H1 (cell line): ENCODE measurements around the gene TMEM115. TPM values are rescaled to one million over a fixed set of nuclear protein-coding genes. Genes with fewer than 3 reads are reported as not detected.

Experiments
- CTCF ChIA-PET: fragments of 300-600 bp; sonication (Branson Sonifier 250); formaldehyde crosslinking; loops from one replicate; lab custom pipeline; 2021; ENCODE audit not compliant: partially characterized antibody; lab: Charles Lee
- POLR2A ChIA-PET: fragments of 300-600 bp; sonication (Branson Sonifier 250); formaldehyde crosslinking; loops from one replicate; lab custom pipeline; 2021; ENCODE audit warnings: inconsistent platforms; ENCODE audit not compliant: partially characterized antibody; lab: Charles Lee
- DNase-seq, 2 experiments: peaks; one replicate each; pipeline versions ENCODE4 v3.0.0 to v3.0.0-alpha.2; 2010 to 2022; ENCODE audit warnings: low spot score in 2 of 2, low read depth in 1 of 2, mixed read lengths in 1 of 2
- FAIRE-seq: peaks from 2 replicates; lab custom pipeline; 2011; peaks lifted over from hg19 to GRCh38; lab: Jason Lieb, UNC
- H2AFZ ChIP-seq: 2 replicates; pipeline ENCODE4 v1.8.1; 2012; ENCODE audit warnings: low read length, inconsistent platforms
- H2AK5ac ChIP-seq: 2 replicates; pipeline ENCODE4 v1.6.1; 2013; ENCODE audit warnings: low read depth, low read length
- H2BK120ac ChIP-seq: replicated peaks from 2 replicates; pipeline ENCODE3; 2013; ENCODE audit warnings: low read depth, low read length, inconsistent platforms
- H2BK12ac ChIP-seq: 2 replicates; pipeline ENCODE4 v1.6.1; 2013; ENCODE audit warnings: low read depth, low read length
- H2BK15ac ChIP-seq: 2 replicates; pipeline ENCODE4 v1.6.1; 2013; ENCODE audit warnings: low read length
- H2BK20ac ChIP-seq: 2 replicates; pipeline ENCODE4 v1.6.1; 2013; ENCODE audit warnings: low read length
- H2BK5ac ChIP-seq: 2 replicates; pipeline ENCODE4 v1.6.1; 2013; ENCODE audit warnings: low read depth, low read length
- H3K14ac ChIP-seq: 2 replicates; pipeline ENCODE4 v1.6.1; 2013; ENCODE audit warnings: inconsistent platforms; ENCODE audit not compliant: insufficient read length
- H3K18ac ChIP-seq: 2 replicates; pipeline ENCODE4 v1.6.1; 2013; ENCODE audit warnings: low read length; ENCODE audit errors: extremely low read depth
- H3K23ac ChIP-seq: 2 replicates; pipeline ENCODE4 v1.6.1; 2013; ENCODE audit warnings: inconsistent platforms; ENCODE audit not compliant: insufficient read length
- H3K23me2 ChIP-seq: 2 replicates; pipeline ENCODE4 v1.6.1; 2013; ENCODE audit warnings: low read depth, low read length
- H3K27ac ChIP-seq: 2 replicates; pipeline ENCODE4 v1.6.1; 2011; ENCODE audit warnings: low read depth, low read length, inconsistent platforms
- H3K27me3 ChIP-seq, 4 experiments: replicated peaks in 1 of 4; 1 replicate in 1 of 4; 2 replicates in 3 of 4; pipeline versions ENCODE4 v1.6.1 to v1.8.1; 2011 to 2013; ENCODE audit warnings: low read length in 3 of 4, mild to moderate bottlenecking in 3 of 4, inconsistent platforms in 2 of 4, mixed read lengths in 2 of 4, moderate library complexity in 1 of 4; ENCODE audit not compliant: control insufficient read depth in 3 of 4, insufficient read depth in 3 of 4; ENCODE audit errors: extremely low read depth in 1 of 4
- H3K36me3 ChIP-seq, 4 experiments: 2 replicates each; pipeline versions ENCODE4 v1.6.1 to v1.8.1; 2011 to 2013; ENCODE audit warnings: mild to moderate bottlenecking in 4 of 4, low read length in 3 of 4, moderate library complexity in 2 of 4, control low read depth in 1 of 4, inconsistent platforms in 1 of 4; ENCODE audit not compliant: insufficient read depth in 4 of 4, control insufficient read depth in 2 of 4
- H3K4ac ChIP-seq: replicated peaks from 2 replicates; pipeline ENCODE3; 2013; ENCODE audit warnings: low read length, low read depth, mixed read lengths, inconsistent platforms; ENCODE audit not compliant: insufficient read length
- H3K4me1 ChIP-seq, 4 experiments: replicated peaks in 1 of 4; 1 replicate in 1 of 4; 2 replicates in 3 of 4; pipeline versions ENCODE4 v1.6.1 to v1.8.1; 2011 to 2013; ENCODE audit warnings: low read length in 3 of 4, inconsistent platforms in 2 of 4, mixed read lengths in 1 of 4; ENCODE audit not compliant: insufficient read depth in 4 of 4, control insufficient read depth in 3 of 4
- H3K4me2 ChIP-seq, 2 experiments: 2 replicates each; pipeline versions ENCODE4 v1.6.1 to v1.8.1; 2011 to 2013; ENCODE audit warnings: low read depth in 2 of 2, low read length in 2 of 2, control low read depth in 1 of 2, inconsistent platforms in 1 of 2, mild to moderate bottlenecking in 1 of 2; ENCODE audit not compliant: insufficient read depth in 1 of 2
- H3K4me3 ChIP-seq, 4 experiments: fragments of 200-600, 300-600 bp in 1 of 4; sonication (generic), shearing (Covaris generic), sonication (Bioruptor Twin) in 1 of 4; 2 replicates each; pipeline versions ENCODE4 v1.5.1 to v1.8.1; 2011 to 2016; ENCODE audit warnings: low read length in 4 of 4, low read depth in 3 of 4, control low read depth in 2 of 4, inconsistent platforms in 2 of 4, mild to moderate bottlenecking in 2 of 4, mixed read lengths in 1 of 4, moderate library complexity in 1 of 4; ENCODE audit not compliant: insufficient read depth in 2 of 4; ENCODE audit errors: extremely low read depth in 1 of 4
- H3K56ac ChIP-seq: replicated peaks from 2 replicates; pipeline ENCODE3; 2013; ENCODE audit warnings: low read depth, mild to moderate bottlenecking, mixed read lengths, low read length, inconsistent platforms; ENCODE audit not compliant: insufficient read length
- H3K79me1 ChIP-seq: 2 replicates; pipeline ENCODE4 v1.6.1; 2013; ENCODE audit warnings: low read depth, low read length, control low read depth
- H3K79me2 ChIP-seq, 2 experiments: 2 replicates each; pipeline versions ENCODE4 v1.6.1 to v1.8.1; 2012 to 2013; ENCODE audit warnings: low read length in 2 of 2, mild to moderate bottlenecking in 2 of 2, inconsistent platforms in 1 of 2; ENCODE audit not compliant: insufficient read depth in 2 of 2, control insufficient read depth in 1 of 2
- H3K9ac ChIP-seq, 4 experiments: replicated peaks in 1 of 4; 1 replicate in 1 of 4; 2 replicates in 3 of 4; pipeline versions ENCODE4 v1.6.1 to v1.8.1; 2011 to 2013; ENCODE audit warnings: low read depth in 3 of 4, low read length in 3 of 4, control low read depth in 2 of 4, mild to moderate bottlenecking in 2 of 4, moderate library complexity in 2 of 4, inconsistent platforms in 1 of 4; ENCODE audit errors: extremely low read depth in 1 of 4
- H3K9me3 ChIP-seq, 2 experiments: 2 replicates each; pipeline versions ENCODE4 v1.6.1 to v1.8.1; 2012 to 2013; ENCODE audit warnings: mild to moderate bottlenecking in 2 of 2, moderate library complexity in 2 of 2, control low read depth in 1 of 2, inconsistent platforms in 1 of 2, low read depth in 1 of 2, low read length in 1 of 2, mixed read lengths in 1 of 2; ENCODE audit not compliant: insufficient read depth in 2 of 2
- H4K20me1 ChIP-seq, 2 experiments: replicated peaks in 1 of 2; 2 replicates each; pipeline versions ENCODE3 to v1.8.1; 2011 to 2013; ENCODE audit warnings: inconsistent platforms in 2 of 2, low read length in 2 of 2, mild to moderate bottlenecking in 1 of 2; ENCODE audit not compliant: insufficient read depth in 2 of 2, control insufficient read depth in 1 of 2
- H4K5ac ChIP-seq: 2 replicates; pipeline ENCODE4 v1.6.1; 2013; ENCODE audit warnings: low read length, low read depth, mixed read lengths, inconsistent platforms; ENCODE audit not compliant: insufficient read length
- H4K8ac ChIP-seq: 2 replicates; pipeline ENCODE4 v1.8.0; 2013; ENCODE audit warnings: mild to moderate bottlenecking, moderate library complexity, low read length, inconsistent platforms; ENCODE audit not compliant: insufficient read depth; ENCODE audit errors: extremely low read depth
- H4K91ac ChIP-seq: replicated peaks from 2 replicates; pipeline ENCODE3; 2013; ENCODE audit warnings: low read length, mixed read lengths, inconsistent platforms; ENCODE audit not compliant: insufficient read length
- CHD2 ChIP-seq: IDR thresholded peaks from 2 replicates; pipeline ENCODE4 v1.6.1; 2012; ENCODE audit warnings: low read length, improper control_type of control experiment
- CREB1 ChIP-seq: IDR thresholded peaks from 2 replicates; pipeline ENCODE4 v1.6.1; 2012; ENCODE audit warnings: inconsistent platforms
- EGR1 ChIP-seq: IDR thresholded peaks from 2 replicates; pipeline ENCODE4 v1.6.1; 2011; ENCODE audit warnings: low read depth, low read length, borderline replicate concordance
- NRF1 ChIP-seq: IDR thresholded peaks from 2 replicates; pipeline ENCODE4 v1.6.1; 2011; ENCODE audit warnings: mild to moderate bottlenecking, low read depth, low read length, improper control_type of control experiment
- PHF8 ChIP-seq: fragments of 200-600 bp; sonication (generic); conservative IDR thresholded peaks from 2 replicates; pipeline ENCODE4 v1.7.1; 2012; ENCODE audit warnings: low read depth, mild to moderate bottlenecking, inconsistent platforms, low read length, moderate library complexity
- RBBP5 ChIP-seq: IDR thresholded peaks from 2 replicates; pipeline ENCODE4 v1.7.1; 2012; ENCODE audit warnings: low read depth, mild to moderate bottlenecking, inconsistent platforms, low read length, moderate library complexity, borderline replicate concordance
- TAF7 ChIP-seq: optimal IDR thresholded peaks from 2 replicates; pipeline ENCODE3; 2011; ENCODE audit warnings: low read depth, mild to moderate bottlenecking, inconsistent platforms, low read length, moderate library complexity, borderline replicate concordance
- ZNF274 ChIP-seq: IDR thresholded peaks from 2 replicates; pipeline ENCODE4 v1.7.0; 2012; ENCODE audit warnings: low read length, borderline replicate concordance; ENCODE audit errors: extremely low read depth
- WGBS, 2 experiments: shearing (Covaris generic) in 1 of 2; methylation state at CpG; one replicate each; pipeline versions ENCODE4 v1.1.6 to v1.1.7; 2013 to 2015; ENCODE audit warnings: low lambda C conversion rate in 2 of 2, mixed read lengths in 2 of 2, inconsistent platforms in 1 of 2, low coverage in 1 of 2, missing lambda C conversion rate in 1 of 2; ENCODE audit not compliant: insufficient replicate concordance in 2 of 2, insufficient coverage in 1 of 2, insufficient read length in 1 of 2; ENCODE audit errors: extremely low coverage in 1 of 2, missing lambda C conversion rate in 1 of 2; 5-methylcytosine and 5-hydroxymethylcytosine counted together
- polyA plus RNA-seq, 7 experiments: library from polyadenylated mRNA; depleted of rRNA in 3 of 7; stranded (reverse) in 5 of 7; unstranded in 2 of 7; fragments of >200 nt in 5 of 7; fragments of 200-250 nt in 2 of 7; gene quantifications; 1 replicate in 5 of 7; 2 replicates in 1 of 7; 4 replicates in 1 of 7; pipeline versions ENCODE4 v1.2.1 to v1.2.3, GENCODE V29; 2011 to 2013; ENCODE audit warnings: missing spikeins in 2 of 7, mixed read lengths in 2 of 7
- total RNA-seq: library from RNA; stranded (reverse); fragmentation: NEBNext Ultra II Directional; extraction: Animal tissue kit (Norgen Biotek cat#: 25700); gene quantifications from 2 replicates; pipeline ENCODE4 v1.2.1, GENCODE V29; 2021
- TF ChIP-seq, protein P1 (sequence below), 3 experiments: IDR thresholded peaks; 1 replicate in 2 of 3; 2 replicates in 1 of 3; pipeline versions ENCODE4 v1.5.1 to v1.6.1; 2011; ENCODE audit warnings: low read length in 3 of 3, mild to moderate bottlenecking in 3 of 3, inconsistent platforms in 2 of 3, low read depth in 1 of 3, moderate library complexity in 1 of 3; ENCODE audit not compliant: insufficient read depth in 1 of 3; ENCODE audit errors: control extremely low read depth in 1 of 3
- TF ChIP-seq, protein P2 (sequence below): IDR thresholded peaks from 2 replicates; pipeline ENCODE4 v1.6.1; 2012; ENCODE audit warnings: inconsistent platforms

The TMEM115 gene
- total and polyA plus RNA-seq, 2 of the 8 experiments (the other 6 are each of a cell fraction or from before 2014, with no cell fraction given): 25.4 to 32.4 TPM

DNA sequence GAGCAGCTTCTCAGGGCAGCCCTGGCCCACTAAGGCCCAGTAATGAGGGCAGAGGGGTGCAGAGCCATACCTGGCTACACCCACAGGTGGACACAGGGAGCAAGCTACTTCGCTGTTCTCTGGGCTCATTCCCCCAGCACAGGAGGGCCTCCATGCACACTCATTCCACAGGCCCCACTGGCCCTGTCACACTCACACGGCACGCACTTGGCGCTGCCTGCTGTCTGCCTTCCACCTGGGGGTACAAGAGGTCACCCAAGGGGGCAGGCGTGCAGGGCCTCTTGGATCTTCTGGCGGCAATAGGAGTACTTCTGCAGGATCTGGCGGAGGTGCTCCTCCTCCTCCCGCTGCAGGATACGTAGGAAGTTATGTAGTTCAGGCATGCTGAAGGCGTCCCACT, 29.0 kb downstream of the TMEM115 start:
- H3K4me3 ChIP-seq: no peak overlapping the region
- no peak overlapping the region for H3K56ac ChIP-seq
- no peak overlapping the region for H2AK5ac ChIP-seq
- H3K23me2 ChIP-seq: peaks cover 11% of the 10 kb centered on the region; the same call in 1 of the 2 replicates
- H2BK12ac ChIP-seq: no peak overlapping the region
- H3K9me3 ChIP-seq: no peaks in the 10 kb centered on the region
- H2BK20ac ChIP-seq: no peak overlapping the region
- no peak overlapping the region for H2BK120ac ChIP-seq
- H4K91ac ChIP-seq: no peak overlapping the region
- POLR2A ChIA-PET: interaction anchor here (3.3 to 6.4 kb wide), 3 partner anchors 11 to 38 kb away, joined by 16 to 36 read pairs (median 17); partner anchors contain the start of genes HYAL2, IFRD2 and RASSF1
- no peak overlapping the region for H4K5ac ChIP-seq
- 89% methylated on average over 10 of the region's 10 CpGs; no CpG with 5 or more reads in 1 of the 2 experiments for WGBS, 2 experiments
- no peak overlapping the region for H4K8ac ChIP-seq
- peaks cover 8 to 9% of the 10 kb centered on the region in 2 experiments for H4K20me1 ChIP-seq
- H3K27me3 ChIP-seq: no peaks in the 10 kb centered on the region
- FAIRE-seq: no peak
- peaks cover 0 to 25% of the 10 kb centered on the region in 2 experiments; a peak in 2 of 4 replicates for H3K79me2 ChIP-seq
- no peak overlapping the region for H2BK5ac ChIP-seq
- peaks cover 0 to 6% (median 4%) of the 10 kb centered on the region in 4 experiments; a peak in 3 of 7 replicates for H3K4me1 ChIP-seq
- CTCF ChIA-PET: interaction anchor here (1.3 kb wide), 1 partner anchor 12 kb away, joined by 5 read pairs; no protein-coding TSS in a partner anchor
- no peak for DNase-seq
- no peak overlapping the region for H3K9ac ChIP-seq
- no peak overlapping the region for H3K4me2 ChIP-seq
- H3K4ac ChIP-seq: no peak overlapping the region
- no peak overlapping the region for H2AFZ ChIP-seq
- no peak overlapping the region for H3K27ac ChIP-seq
- no peak overlapping the region for H3K18ac ChIP-seq
- H3K23ac ChIP-seq: no peak overlapping the region
- peaks cover 8% of the 10 kb centered on the region; the same call in 1 of the 2 replicates for H3K79me1 ChIP-seq
- no peak overlapping the region for H2BK15ac ChIP-seq
- H3K36me3 ChIP-seq: peaks cover 11 to 31% (median 24%) of the 10 kb centered on the region in 4 experiments; a peak in 7 of 8 replicates
- H3K14ac ChIP-seq: no peak overlapping the region
- TF ChIP-seq PHF8 (no peak), EGR1 (no peak), ZNF274 (no peak), CREB1 (no peak), RBBP5 (no peak), CHD2 (no peak), NRF1 (no peak), TAF7 (no peak)
- TF ChIP-seq, protein P1, sequence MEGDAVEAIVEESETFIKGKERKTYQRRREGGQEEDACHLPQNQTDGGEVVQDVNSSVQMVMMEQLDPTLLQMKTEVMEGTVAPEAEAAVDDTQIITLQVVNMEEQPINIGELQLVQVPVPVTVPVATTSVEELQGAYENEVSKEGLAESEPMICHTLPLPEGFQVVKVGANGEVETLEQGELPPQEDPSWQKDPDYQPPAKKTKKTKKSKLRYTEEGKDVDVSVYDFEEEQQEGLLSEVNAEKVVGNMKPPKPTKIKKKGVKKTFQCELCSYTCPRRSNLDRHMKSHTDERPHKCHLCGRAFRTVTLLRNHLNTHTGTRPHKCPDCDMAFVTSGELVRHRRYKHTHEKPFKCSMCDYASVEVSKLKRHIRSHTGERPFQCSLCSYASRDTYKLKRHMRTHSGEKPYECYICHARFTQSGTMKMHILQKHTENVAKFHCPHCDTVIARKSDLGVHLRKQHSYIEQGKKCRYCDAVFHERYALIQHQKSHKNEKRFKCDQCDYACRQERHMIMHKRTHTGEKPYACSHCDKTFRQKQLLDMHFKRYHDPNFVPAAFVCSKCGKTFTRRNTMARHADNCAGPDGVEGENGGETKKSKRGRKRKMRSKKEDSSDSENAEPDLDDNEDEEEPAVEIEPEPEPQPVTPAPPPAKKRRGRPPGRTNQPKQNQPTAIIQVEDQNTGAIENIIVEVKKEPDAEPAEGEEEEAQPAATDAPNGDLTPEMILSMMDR (IDR thresholded peaks at IDR 0.05; ENCODE audit: control extremely low read depth in 1 of 3, insufficient read depth in 1 of 3, low read depth in 1 of 3, low read length in 3 of 3): no peak
- TF ChIP-seq, protein P2, sequence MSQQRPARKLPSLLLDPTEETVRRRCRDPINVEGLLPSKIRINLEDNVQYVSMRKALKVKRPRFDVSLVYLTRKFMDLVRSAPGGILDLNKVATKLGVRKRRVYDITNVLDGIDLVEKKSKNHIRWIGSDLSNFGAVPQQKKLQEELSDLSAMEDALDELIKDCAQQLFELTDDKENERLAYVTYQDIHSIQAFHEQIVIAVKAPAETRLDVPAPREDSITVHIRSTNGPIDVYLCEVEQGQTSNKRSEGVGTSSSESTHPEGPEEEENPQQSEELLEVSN: no peak
